Measurements from ENCODE around the gene CDC42EP3.

GRCh38 chr2:37623971-37624900, 47.2 kb downstream of the CDC42EP3 start:
- TF ChIP-seq POLR2A (IDR thresholded peaks at IDR 0.05; ENCODE audit: low read depth, low read length) = no peak; the same call in 1 of the 2 replicates
- TF ChIP-seq POLR2AphosphoS5 (IDR thresholded peaks at IDR 0.05; ENCODE audit: low read depth, low read length) = no peak
- TF ChIP-seq TAF1 (IDR thresholded peaks at IDR 0.05; ENCODE audit: borderline replicate concordance, low read depth, low read length) = no peak

All from GM12892 (cell line).